Mesothelial cell of epicardium (in vitro differentiated cells): ENCODE results near the gene ANO2. TPM values are rescaled to one million over a fixed set of nuclear protein-coding genes. Genes with fewer than 3 reads are reported as not detected.

Source experiments
- DNase-seq, 2 experiments: peaks; one replicate each; pipeline ENCODE4 v3.0.0; 2021; ENCODE audit warnings: low spot score in 2 of 2; ENCODE audit not compliant: unreplicated experiment in 2 of 2
- H3K27ac Mint-ChIP-seq: 2 replicates; pipeline ENCODE4 v1.8.0; 2021; ENCODE audit warnings: mixed read lengths
- H3K27me3 Mint-ChIP-seq: 2 replicates; pipeline ENCODE4 v1.8.0; 2021; ENCODE audit warnings: low read depth, mixed read lengths
- H3K36me3 Mint-ChIP-seq: 2 replicates; pipeline ENCODE4 v1.8.0; 2021; ENCODE audit warnings: mixed read lengths
- H3K4me1 Mint-ChIP-seq: 2 replicates; pipeline ENCODE4 v1.8.0; 2021; ENCODE audit warnings: mixed read lengths
- H3K4me3 Mint-ChIP-seq: 2 replicates; pipeline ENCODE4 v1.8.0; 2021; ENCODE audit warnings: mild to moderate bottlenecking, moderate library complexity, mixed read lengths
- H3K9me3 Mint-ChIP-seq: 2 replicates; pipeline ENCODE4 v1.8.0; 2021; ENCODE audit warnings: mixed read lengths
- total RNA-seq: library from RNA; stranded (reverse); gene quantifications from 3 replicates; pipeline ENCODE4 v1.2.1, GENCODE V29; 2021
- TF ChIP-seq, protein P1 (sequence below): fragments of 200-600 bp; sonication (generic); IDR thresholded peaks from one replicate; pipeline ENCODE4 v1.5.0; 2021; ENCODE audit warnings: antibody characterized with exemption; ENCODE audit not compliant: unreplicated experiment

Gene ANO2
- total RNA-seq, 1 donor from 2014 or later = 6.3 TPM

DNA sequence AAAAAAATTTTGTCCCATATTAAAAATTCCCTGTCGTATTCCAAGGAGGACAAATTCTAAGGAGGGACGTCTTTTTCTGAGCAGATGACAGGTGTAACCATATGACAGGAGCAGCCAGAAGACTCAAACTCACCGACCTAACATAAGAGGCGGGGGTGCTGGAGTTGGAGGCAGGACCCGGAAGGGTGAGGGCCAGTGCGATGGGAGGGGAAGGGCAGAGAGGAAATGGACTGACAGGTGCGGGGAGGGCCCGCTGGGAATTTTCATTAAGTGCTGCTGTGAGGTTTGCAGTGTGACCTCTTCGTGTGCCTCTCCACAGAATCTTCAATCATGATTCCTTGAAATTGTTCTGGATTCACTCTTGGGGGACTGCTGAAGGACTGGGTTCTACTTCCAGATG, 323.7 kb downstream of the ANO2 start:
- Mint-ChIP-seq H3K27me3 (peaks cover 8% of the 10 kb centered on the region), H3K4me1 (no peaks in the 10 kb centered on the region), H3K27ac (no peak overlapping the region), H3K4me3 (no peak overlapping the region), H3K9me3 (no peaks in the 10 kb centered on the region), H3K36me3 (no peaks in the 10 kb centered on the region)
- TF ChIP-seq, protein P1, sequence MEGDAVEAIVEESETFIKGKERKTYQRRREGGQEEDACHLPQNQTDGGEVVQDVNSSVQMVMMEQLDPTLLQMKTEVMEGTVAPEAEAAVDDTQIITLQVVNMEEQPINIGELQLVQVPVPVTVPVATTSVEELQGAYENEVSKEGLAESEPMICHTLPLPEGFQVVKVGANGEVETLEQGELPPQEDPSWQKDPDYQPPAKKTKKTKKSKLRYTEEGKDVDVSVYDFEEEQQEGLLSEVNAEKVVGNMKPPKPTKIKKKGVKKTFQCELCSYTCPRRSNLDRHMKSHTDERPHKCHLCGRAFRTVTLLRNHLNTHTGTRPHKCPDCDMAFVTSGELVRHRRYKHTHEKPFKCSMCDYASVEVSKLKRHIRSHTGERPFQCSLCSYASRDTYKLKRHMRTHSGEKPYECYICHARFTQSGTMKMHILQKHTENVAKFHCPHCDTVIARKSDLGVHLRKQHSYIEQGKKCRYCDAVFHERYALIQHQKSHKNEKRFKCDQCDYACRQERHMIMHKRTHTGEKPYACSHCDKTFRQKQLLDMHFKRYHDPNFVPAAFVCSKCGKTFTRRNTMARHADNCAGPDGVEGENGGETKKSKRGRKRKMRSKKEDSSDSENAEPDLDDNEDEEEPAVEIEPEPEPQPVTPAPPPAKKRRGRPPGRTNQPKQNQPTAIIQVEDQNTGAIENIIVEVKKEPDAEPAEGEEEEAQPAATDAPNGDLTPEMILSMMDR = no peak
- no peak for DNase-seq

DNA sequence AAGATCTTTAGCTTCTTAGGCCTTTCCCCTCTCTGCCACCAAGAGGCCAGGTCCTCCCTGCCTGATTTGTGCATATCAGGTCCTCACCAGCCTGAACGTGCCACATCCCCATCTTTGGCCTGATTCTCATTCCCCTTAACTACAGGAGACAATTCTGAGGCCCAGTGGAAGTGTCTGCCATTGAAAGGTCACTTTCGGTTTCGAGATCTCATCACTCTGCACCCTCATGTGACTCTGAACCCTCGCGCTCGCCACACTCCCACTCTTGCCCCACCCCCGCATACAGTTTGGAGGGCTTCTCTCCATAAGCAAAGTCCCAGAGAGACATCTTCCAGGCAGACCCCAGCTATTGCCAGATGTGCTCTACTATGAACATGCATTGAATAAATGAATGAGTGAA, 324.2 kb downstream of the ANO2 start:
- no peak for DNase-seq
- Mint-ChIP-seq H3K4me1 (no peaks in the 10 kb centered on the region), H3K27me3 (peaks cover 8% of the 10 kb centered on the region), H3K36me3 (no peaks in the 10 kb centered on the region), H3K9me3 (no peaks in the 10 kb centered on the region), H3K4me3 (no peak overlapping the region), H3K27ac (no peak overlapping the region)
- TF ChIP-seq, protein P1 = no peak

DNA sequence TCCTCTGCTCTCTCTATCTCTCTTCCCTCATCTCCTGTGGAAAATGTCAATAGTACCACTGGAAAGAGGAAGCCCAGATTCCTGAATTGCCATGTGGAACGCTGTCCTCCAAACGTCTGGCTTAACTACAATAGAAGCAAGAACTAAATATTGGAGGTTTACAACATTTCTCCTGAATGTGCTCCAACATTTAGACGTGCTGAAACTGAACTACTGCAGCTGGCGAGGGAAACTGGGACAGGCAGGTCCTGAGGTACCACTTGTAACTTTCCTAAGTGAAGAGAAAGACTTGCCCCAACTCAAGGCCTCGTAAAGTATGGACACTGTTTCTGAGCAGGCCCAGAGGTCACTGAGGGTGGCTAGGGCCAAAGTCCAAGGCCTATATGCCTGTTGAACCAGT, 325.4 kb downstream of the ANO2 start:
- Mint-ChIP-seq H3K4me3 (no peak overlapping the region), H3K4me1 (no peaks in the 10 kb centered on the region), H3K36me3 (no peaks in the 10 kb centered on the region), H3K9me3 (no peaks in the 10 kb centered on the region), H3K27me3 (peaks cover 5% of the 10 kb centered on the region), H3K27ac (no peak overlapping the region)
- DNase-seq = no peak
- TF ChIP-seq, protein P1 = no peak

DNA sequence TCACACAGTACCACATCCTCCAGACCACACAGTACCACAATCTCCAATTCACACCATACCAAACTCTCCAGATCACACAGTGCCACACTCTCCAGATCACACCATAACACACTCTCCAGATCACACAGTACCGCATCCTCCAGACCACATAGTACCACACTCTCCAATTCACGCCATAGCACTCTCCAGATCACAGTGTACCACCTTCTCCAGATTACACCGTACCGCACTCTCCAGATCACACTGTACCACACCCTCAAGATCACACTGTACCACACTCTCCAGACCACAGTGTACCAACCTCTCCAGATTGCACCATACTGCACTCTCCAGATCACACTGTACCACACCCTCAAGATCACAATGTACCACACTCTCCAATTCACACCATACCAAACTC, 328.2 kb downstream of the ANO2 start:
- no peaks in the 10 kb centered on the region for H3K4me1 Mint-ChIP-seq
- TF ChIP-seq, protein P1 = no peak
- H3K9me3 Mint-ChIP-seq = no peaks in the 10 kb centered on the region
- no peak overlapping the region for H3K4me3 Mint-ChIP-seq
- no peak for DNase-seq
- H3K27me3 Mint-ChIP-seq = no peaks in the 10 kb centered on the region
- H3K36me3 Mint-ChIP-seq = no peaks in the 10 kb centered on the region
- H3K27ac Mint-ChIP-seq = no peak overlapping the region

DNA sequence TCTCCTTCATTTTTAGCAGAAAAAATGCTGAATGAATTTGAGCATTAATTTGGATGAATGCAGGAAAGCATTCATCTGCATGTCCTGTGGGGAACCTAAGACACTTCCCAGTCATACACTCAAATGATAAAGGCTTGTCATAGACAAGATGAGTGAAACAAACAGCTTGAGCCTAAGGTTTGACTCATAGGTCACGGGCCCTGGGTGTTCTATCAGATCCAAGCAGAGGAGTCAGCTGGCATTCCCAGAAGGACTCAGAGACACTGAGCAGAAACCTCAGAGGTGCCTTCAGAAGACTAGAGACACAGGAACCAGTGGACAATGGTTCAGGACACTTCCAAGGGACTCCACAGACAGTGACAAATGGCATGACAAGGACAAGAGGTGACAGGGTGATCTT, 329.3 kb downstream of the ANO2 start:
- Mint-ChIP-seq H3K9me3 (no peaks in the 10 kb centered on the region), H3K36me3 (no peaks in the 10 kb centered on the region), H3K27ac (no peak overlapping the region), H3K4me3 (no peak overlapping the region), H3K27me3 (no peaks in the 10 kb centered on the region), H3K4me1 (no peaks in the 10 kb centered on the region)
- TF ChIP-seq, protein P1 = no peak
- DNase-seq = no peak

DNA sequence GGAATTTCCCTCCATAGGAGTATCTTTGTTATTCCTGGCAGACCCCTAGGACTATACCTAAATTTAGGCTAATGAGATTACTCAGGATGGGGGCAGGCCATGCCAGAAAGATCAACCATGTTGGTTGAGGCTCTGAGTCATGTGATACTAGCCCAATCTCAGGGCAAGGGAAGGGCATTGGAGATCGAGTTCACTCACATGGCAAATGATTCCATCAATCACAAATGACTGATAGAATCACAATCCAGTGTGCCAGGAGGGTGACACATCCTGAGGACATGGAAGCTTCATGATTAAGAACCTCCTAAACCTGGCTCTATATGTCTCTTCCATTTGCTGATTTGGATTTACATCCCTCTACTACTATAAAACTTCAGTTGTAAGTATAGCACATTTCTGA, 330.8 kb downstream of the ANO2 start:
- Mint-ChIP-seq H3K9me3 (no peaks in the 10 kb centered on the region), H3K27me3 (no peaks in the 10 kb centered on the region), H3K27ac (no peak overlapping the region), H3K36me3 (no peaks in the 10 kb centered on the region), H3K4me3 (no peak overlapping the region), H3K4me1 (no peaks in the 10 kb centered on the region)
- DNase-seq = no peak
- TF ChIP-seq, protein P1 = no peak
